Measurements from ENCODE around the gene MS4A8. TPM values are rescaled to one million over a fixed set of nuclear protein-coding genes. Genes with fewer than 3 reads are reported as not detected.
"Not testable (repeated sequence)": the region's sequence is repeated elsewhere in the genome, so short reads cannot be mapped to it uniquely, and the experiment has no call there.

The MS4A8 gene, protein sequence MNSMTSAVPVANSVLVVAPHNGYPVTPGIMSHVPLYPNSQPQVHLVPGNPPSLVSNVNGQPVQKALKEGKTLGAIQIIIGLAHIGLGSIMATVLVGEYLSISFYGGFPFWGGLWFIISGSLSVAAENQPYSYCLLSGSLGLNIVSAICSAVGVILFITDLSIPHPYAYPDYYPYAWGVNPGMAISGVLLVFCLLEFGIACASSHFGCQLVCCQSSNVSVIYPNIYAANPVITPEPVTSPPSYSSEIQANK
- 10 to 100 TPM in 4 of 6 donors, 1 to 10 TPM in 1, not detected in 1; 3.7 to 82.9 (median 15.5) TPM for total RNA-seq

- no peak within 1 kb of the TSS for H3K27ac ChIP-seq
- H3K9me3 ChIP-seq, result no peaks in the 10 kb centered on the region
- H3K4me1 ChIP-seq, result peaks cover 0 to 3% (median 0%) of the 10 kb centered on the region in 4 donors
- H3K27me3 ChIP-seq, result no peaks in the 10 kb centered on the region
- no peak within 1 kb of the TSS for H3K4me3 ChIP-seq
- no peak for ATAC-seq (ENCODE audit: low FRiP score in 2 of 2)
- TF ChIP-seq POLR2AphosphoS5 (IDR thresholded peaks at IDR 0.05), result no peak
- TF ChIP-seq EP300 (IDR thresholded peaks at IDR 0.05), result no peak
- no peak for TF ChIP-seq POLR2A (IDR thresholded peaks at IDR 0.05)
- TF ChIP-seq, protein P1, sequence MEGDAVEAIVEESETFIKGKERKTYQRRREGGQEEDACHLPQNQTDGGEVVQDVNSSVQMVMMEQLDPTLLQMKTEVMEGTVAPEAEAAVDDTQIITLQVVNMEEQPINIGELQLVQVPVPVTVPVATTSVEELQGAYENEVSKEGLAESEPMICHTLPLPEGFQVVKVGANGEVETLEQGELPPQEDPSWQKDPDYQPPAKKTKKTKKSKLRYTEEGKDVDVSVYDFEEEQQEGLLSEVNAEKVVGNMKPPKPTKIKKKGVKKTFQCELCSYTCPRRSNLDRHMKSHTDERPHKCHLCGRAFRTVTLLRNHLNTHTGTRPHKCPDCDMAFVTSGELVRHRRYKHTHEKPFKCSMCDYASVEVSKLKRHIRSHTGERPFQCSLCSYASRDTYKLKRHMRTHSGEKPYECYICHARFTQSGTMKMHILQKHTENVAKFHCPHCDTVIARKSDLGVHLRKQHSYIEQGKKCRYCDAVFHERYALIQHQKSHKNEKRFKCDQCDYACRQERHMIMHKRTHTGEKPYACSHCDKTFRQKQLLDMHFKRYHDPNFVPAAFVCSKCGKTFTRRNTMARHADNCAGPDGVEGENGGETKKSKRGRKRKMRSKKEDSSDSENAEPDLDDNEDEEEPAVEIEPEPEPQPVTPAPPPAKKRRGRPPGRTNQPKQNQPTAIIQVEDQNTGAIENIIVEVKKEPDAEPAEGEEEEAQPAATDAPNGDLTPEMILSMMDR (IDR thresholded peaks at IDR 0.05), result no peak
- no peaks in the 10 kb centered on the region for H3K36me3 ChIP-seq
- WGBS, 2 donors, result 0 to 2% methylated on average over 2 of the region's 2 CpGs
- DNase-seq, result no peak
Observed at GRCh38 chr11:60699284-60699691, at the start of gene MS4A8. Gene MS4A8 (plus strand): TSS chr11:60699612. CDS start chr11:60700861, 1,249 bp downstream.

- H3K4me3 ChIP-seq, result no peak overlapping the region
- H3K36me3 ChIP-seq, result no peaks in the 10 kb centered on the region
- WGBS, 2 donors, result 72 to 80% methylated on average over 4 of the region's 4 CpGs
- peak in 1 of 2 donors; percentile 52 for DNase-seq
- peak; percentile 53 to 74 for ATAC-seq (ENCODE audit: low FRiP score in 2 of 2)
- peak overlapping the region; percentile 44 to 63 (median 56) for H3K27ac ChIP-seq
- TF ChIP-seq POLR2AphosphoS5 (IDR thresholded peaks at IDR 0.05), result no peak
- no peak for TF ChIP-seq EP300 (IDR thresholded peaks at IDR 0.05)
- TF ChIP-seq, protein P1 (IDR thresholded peaks at IDR 0.05), result no peak
- no peak for TF ChIP-seq POLR2A (IDR thresholded peaks at IDR 0.05)
- H3K4me1 ChIP-seq, result peaks cover 0 to 12% (median 3%) of the 10 kb centered on the region in 4 donors
- no peaks in the 10 kb centered on the region for H3K9me3 ChIP-seq
- H3K27me3 ChIP-seq, result no peaks in the 10 kb centered on the region
Observed at GRCh38 chr11:60657888-60658287, 41.5 kb upstream of the MS4A8 start.

DNA sequence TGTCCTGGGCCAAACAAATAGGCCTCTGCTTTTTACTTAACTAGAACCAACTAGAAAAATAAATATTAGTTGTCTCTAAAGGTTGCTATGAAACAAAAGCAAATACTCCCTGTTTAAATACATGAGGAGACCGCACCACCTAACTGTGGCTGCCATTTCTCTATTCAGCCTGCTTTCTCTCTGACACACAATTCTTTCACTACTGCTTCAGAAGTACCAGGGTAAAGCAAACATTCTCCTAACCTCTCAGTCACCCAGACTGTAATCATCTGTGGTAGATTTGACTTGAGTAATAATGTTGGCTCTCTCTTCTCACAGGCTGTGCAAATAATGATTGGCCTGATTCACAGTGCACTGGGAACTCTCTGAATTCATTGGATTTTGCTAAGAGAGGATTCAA, 41.0 kb upstream of the MS4A8 start:
- Histone ChIP-seq H3K4me1 (peaks cover 0 to 12% (median 3%) of the 10 kb centered on the region in 4 donors), H3K27me3 (no peaks in the 10 kb centered on the region), H3K4me3 (no peak overlapping the region), H3K27ac (peak overlapping the region; percentile 44 to 63 (median 56)), H3K36me3 (no peaks in the 10 kb centered on the region), H3K9me3 (no peaks in the 10 kb centered on the region)
- peak; percentile 64 to 92 for ATAC-seq (ENCODE audit: low FRiP score in 2 of 2)
- DNase-seq, result no peak
- WGBS, 2 donors, result 61 to 62% methylated on average over 1 of the region's 1 CpG
- TF ChIP-seq EP300 (IDR thresholded peaks at IDR 0.05), result no peak
- TF ChIP-seq POLR2AphosphoS5 (IDR thresholded peaks at IDR 0.05), result no peak
- TF ChIP-seq, protein P1 (IDR thresholded peaks at IDR 0.05), result no peak
- no peak for TF ChIP-seq POLR2A (IDR thresholded peaks at IDR 0.05)

DNA sequence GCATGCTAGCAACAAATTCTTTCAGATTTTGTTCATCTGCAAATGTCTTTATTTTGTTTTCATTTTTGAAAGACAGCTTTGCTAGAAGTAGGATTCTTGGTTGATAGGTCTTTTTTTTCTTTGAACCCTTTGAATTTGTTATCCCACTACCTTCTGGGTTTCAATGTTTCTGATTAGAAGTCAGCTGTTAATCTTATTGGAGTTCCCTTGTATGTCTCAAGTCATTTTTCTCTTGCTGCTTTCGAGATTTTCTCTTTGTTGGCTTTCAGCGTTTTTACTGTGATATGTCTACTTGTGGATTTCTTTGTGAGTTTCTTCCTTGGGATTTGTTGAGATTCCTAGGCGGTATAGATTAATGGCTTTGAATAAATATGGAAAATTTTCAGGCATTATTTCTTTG, 27.2 kb upstream of the MS4A8 start:
- 88 to 89% methylated on average over 3 of the region's 3 CpGs for WGBS, 2 donors
- no peak overlapping the region for H3K27ac ChIP-seq
- peaks cover 0 to 15% (median 8%) of the 10 kb centered on the region in 4 donors for H3K9me3 ChIP-seq
- no peaks in the 10 kb centered on the region for H3K27me3 ChIP-seq
- TF ChIP-seq, protein P1 (IDR thresholded peaks at IDR 0.05), result no peak
- TF ChIP-seq EP300 (IDR thresholded peaks at IDR 0.05) (no peak), POLR2A (IDR thresholded peaks at IDR 0.05) (no peak)
- H3K4me3 ChIP-seq, result no peak overlapping the region
- H3K4me1 ChIP-seq, result no peaks in the 10 kb centered on the region
- H3K36me3 ChIP-seq, result no peaks in the 10 kb centered on the region
- no peak for ATAC-seq (ENCODE audit: low FRiP score in 2 of 2)
- DNase-seq, result no peak

DNA sequence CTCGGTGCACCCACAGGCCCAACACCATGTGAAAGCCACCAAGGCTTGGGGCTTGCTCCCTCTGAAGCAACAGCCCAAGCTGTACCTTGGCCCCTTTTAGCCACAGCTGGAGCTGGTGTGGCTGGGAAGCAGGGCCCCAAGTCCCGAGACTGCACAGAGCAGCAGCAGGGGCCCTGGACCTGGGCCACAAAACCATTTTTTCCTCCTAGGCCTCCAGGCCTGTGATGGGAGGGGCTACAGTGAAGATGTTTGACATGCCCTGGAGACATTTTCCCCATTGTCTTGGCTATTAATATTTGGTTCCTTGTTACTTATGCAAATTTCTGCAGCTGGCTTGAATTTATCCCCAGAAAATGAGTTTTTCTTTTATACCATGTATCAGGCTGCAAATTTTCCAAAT, 21.2 kb upstream of the MS4A8 start:
- not testable (repeated sequence) for ATAC-seq (ENCODE audit: low FRiP score in 2 of 2); H3K27ac ChIP-seq; H3K4me3 ChIP-seq; H3K27me3 ChIP-seq; H3K36me3 ChIP-seq; H3K4me1 ChIP-seq
- WGBS, 2 donors, result 88 to 90% methylated on average over 1 to 2 of the region's 2 CpGs
- DNase-seq, result peak in 1 of 2 donors; percentile 5
- peaks cover 0 to 19% (median 15%) of the 10 kb centered on the region in 4 donors for H3K9me3 ChIP-seq
